ENCODE results near the gene SGK1.

- no peak for TF ChIP-seq CTCF (IDR thresholded peaks at IDR 0.05)
- TF ChIP-seq POLR2A (IDR thresholded peaks at IDR 0.05), result no peak
Measured at GRCh38 chr6:134312038-134312660, 5.8 kb downstream of the SGK1 start.

All from testis (tissue), 2 donors.